Amniotic stem cell (primary cell): Measurements from ENCODE around the gene MISP.

ENCODE experiments used
- DNase-seq: peaks from one replicate; lab custom pipeline; 2025; lab: John Stamatoyannopoulos, UW

MISP gene

DNA sequence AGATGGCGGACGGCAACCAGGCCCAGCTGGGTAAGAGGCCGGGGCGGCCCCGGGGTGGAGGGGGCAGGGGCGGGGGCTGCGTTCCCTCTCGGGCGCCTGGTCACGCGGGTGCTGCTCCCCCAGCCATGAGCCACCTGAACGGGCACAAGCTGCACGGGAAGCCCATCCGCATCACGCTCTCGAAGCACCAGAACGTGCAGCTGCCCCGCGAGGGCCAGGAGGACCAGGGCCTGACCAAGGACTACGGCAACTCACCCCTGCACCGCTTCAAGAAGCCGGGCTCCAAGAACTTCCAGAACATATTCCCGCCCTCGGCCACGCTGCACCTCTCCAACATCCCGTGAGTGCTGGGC lies 57.5 kb downstream of the MISP start:
- no peak for DNase-seq

DNA sequence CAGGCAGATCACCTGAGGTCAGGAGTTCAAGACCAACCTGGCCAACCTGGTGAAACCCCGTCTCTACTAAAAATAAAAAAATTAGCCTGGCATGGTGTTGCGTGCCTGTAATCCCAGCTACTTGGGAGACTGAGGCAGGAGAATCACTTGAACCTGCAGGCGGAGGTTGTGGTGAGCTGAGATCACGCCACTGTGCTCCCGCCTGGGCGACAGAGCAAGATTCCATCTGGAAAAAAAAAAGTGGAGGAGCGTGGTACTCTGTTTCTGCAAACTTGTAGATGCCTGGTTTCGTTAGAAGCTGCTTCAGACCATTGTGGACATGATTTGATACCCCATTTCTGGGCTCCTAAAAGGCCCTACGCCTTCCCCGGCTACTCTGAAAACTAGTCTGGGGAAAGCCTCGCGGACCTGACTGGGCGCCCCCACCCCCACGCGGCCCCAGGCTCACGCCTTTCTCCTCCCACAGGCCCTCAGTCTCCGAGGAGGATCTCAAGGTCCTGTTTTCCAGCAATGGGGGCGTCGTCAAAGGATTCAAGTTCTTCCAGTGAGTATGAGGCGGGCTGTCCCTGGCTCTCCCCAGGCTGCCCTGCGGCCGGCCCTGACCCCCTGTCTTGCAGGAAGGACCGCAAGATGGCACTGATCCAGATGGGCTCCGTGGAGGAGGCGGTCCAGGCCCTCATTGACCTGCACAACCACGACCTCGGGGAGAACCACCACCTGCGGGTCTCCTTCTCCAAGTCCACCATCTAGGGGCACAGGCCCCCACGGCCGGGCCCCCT lies 59.4 kb downstream of the MISP start:
- no peak for DNase-seq

DNA sequence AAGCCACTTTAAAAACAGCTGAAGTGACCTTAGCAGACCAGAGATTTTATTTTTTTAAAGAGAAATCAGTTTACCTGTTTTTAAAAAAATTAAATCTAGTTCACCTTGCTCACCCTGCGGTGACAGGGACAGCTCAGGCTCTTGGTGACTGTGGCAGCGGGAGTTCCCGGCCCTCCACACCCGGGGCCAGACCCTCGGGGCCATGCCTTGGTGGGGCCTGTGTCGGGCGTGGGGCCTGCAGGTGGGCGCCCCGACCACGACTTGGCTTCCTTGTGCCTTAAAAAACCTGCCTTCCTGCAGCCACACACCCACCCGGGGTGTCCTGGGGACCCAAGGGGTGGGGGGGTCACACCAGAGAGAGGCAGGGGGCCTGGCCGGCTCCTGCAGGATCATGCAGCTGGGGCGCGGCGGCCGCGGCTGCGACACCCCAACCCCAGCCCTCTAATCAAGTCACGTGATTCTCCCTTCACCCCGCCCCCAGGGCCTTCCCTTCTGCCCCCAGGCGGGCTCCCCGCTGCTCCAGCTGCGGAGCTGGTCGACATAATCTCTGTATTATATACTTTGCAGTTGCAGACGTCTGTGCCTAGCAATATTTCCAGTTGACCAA lies 60.1 kb downstream of the MISP start:
- DNase-seq = no peak

GRCh38 chr19:811506-812048 lies 60.7 kb downstream of the MISP start:
- DNase-seq = no peak

- DNase-seq = no peak
Observed at GRCh38 chr19:812049-812746, 61.3 kb downstream of the MISP start.

DNA sequence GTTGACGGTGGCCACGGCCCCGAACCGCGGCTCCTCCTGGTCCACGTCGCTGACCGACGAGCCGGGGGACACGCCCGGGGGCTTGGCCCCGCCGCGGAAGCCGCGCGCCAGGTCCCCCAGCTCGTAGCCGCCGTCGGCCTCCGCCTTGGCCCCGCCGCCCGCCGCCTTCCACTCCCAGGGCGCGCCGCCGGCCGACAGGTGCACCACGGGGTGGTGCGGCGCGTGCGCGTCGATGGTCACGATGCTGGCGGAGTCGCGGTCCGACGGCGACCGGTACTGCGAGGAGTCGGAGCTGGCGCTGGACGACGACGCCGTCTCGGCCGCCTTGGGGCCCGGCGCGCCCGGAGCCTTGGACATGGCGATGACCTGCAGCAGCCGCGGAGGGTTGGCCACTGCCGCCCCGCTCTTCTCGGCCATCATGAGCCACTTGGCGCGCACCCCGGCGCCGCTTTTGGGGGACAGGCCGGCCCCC lies 61.9 kb downstream of the MISP start:
- no peak for DNase-seq

DNA sequence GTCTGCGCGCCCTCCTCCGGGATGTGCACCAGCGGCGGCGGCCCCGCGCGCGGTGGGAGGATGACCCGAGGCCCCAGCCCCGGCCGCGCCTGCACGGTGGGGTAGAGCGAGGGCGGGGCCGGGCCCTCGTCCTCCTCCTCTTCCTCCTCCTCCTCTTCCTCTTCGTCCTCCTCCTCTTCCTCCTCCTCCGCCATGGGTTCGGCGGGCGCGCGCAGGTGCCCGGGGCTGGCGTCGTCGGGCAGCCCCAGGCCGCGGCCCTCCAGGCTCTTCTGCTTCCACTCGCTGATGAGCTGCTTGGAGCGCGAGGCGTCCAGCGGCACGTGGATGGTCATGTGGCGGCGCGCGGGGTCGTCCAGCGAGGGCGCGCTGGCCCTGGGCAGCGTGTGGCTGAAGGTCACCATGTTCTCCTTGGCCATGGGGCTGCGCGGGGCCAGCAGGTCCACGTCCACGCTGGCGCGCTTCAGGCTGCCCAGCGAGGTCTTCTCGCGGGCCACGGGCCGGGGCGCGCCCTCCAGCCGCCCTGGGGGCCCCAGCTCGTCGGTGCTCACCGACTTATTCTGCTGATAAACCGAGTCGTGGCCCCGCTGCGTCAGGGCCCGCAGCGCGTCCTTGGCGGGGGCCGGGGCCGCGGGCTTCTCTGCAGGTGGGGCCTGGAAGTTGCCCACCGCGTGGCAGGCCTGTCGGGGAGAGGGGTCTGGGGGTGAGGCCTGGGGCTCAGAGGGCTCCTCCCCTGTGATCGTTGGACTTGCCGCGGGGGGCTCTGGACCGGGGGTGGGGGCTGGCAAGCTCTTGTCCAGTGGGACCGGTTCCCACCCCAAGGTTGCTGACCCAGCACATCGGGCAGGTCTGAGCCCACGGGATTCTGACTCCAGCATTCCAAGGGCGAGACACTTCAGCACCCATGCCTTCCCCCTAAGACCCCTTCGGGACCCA lies 62.6 kb downstream of the MISP start:
- no peak for DNase-seq
